Fibroblast of mammary gland (primary cell): ENCODE measurements around the gene ARHGAP28.
A peak's percentile ranks its signal among the peaks of the same experiment; 100 is the strongest.

ENCODE experiments used
- DNase-seq: peaks from one replicate; pipeline ENCODE4 v3.0.0-alpha.2; 2010; ENCODE audit warnings: low read depth
- H3K4me3 ChIP-seq: 2 replicates; pipeline ENCODE4 v1.5.1; 2011; ENCODE audit warnings: low read depth, mild to moderate bottlenecking, low read length, moderate library complexity; ENCODE audit not compliant: control insufficient read depth
- TF ChIP-seq, protein P1 (sequence below): conservative IDR thresholded peaks from 2 replicates; pipeline ENCODE4 v1.5.1; 2011; ENCODE audit warnings: low read depth, low read length, inconsistent platforms; ENCODE audit not compliant: control insufficient read depth, insufficient read depth

The ARHGAP28 gene

DNA sequence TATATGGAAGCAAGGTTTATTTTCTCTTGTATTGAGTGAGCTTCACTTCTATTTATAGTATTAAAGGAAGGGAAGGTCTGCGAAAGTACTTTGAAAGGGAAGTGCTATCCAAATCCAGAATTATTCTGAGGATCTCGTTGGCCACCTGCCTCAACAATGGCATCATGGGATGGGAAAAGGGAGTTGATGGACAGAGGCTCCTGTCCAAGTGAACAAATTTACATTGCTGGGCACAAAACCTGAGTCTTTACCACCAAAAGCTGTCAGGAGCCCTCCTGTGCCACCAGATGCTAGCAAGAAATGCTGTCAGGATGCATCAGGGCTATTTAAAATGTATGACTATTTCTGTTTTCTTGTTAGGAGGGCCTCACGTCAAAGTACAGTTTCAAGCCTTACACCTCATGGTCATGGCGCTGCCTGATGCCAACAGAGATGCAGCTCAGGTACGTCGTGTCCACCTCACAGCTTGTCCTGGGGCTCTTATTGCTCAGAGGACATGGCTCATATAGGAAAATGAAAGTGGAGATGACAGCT is 157.3 kb downstream of the ARHGAP28 start:
- TF ChIP-seq, protein P1, sequence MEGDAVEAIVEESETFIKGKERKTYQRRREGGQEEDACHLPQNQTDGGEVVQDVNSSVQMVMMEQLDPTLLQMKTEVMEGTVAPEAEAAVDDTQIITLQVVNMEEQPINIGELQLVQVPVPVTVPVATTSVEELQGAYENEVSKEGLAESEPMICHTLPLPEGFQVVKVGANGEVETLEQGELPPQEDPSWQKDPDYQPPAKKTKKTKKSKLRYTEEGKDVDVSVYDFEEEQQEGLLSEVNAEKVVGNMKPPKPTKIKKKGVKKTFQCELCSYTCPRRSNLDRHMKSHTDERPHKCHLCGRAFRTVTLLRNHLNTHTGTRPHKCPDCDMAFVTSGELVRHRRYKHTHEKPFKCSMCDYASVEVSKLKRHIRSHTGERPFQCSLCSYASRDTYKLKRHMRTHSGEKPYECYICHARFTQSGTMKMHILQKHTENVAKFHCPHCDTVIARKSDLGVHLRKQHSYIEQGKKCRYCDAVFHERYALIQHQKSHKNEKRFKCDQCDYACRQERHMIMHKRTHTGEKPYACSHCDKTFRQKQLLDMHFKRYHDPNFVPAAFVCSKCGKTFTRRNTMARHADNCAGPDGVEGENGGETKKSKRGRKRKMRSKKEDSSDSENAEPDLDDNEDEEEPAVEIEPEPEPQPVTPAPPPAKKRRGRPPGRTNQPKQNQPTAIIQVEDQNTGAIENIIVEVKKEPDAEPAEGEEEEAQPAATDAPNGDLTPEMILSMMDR = no peak
- no peak for DNase-seq
- H3K4me3 ChIP-seq = no peak overlapping the region

DNA sequence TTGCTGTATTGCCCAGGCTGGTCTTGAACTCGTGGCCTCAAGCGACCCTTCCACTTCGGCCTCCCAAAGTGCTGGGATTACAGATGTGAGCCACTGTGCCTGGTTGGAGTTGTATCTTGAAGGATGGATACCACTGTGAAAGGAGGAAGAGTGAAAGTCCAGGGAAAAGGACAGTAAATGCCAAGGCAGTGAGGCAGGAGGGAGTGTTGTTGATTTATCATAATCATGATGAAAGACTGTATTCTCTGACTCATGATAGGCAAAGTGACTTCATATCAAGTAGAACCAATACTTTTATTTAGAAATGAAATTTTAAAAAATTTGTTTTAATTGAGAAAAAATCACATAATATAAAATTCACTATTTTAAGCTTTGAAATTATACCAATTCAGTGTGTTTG is 162.3 kb downstream of the ARHGAP28 start:
- TF ChIP-seq, protein P1 = no peak
- H3K4me3 ChIP-seq = no peak overlapping the region
- peak; percentile 26 for DNase-seq

- TF ChIP-seq, protein P1 = no peak
- no peak for DNase-seq
- no peak overlapping the region for H3K4me3 ChIP-seq
Measured at GRCh38 chr18:6901286-6901926, 171.9 kb downstream of the ARHGAP28 start.

DNA sequence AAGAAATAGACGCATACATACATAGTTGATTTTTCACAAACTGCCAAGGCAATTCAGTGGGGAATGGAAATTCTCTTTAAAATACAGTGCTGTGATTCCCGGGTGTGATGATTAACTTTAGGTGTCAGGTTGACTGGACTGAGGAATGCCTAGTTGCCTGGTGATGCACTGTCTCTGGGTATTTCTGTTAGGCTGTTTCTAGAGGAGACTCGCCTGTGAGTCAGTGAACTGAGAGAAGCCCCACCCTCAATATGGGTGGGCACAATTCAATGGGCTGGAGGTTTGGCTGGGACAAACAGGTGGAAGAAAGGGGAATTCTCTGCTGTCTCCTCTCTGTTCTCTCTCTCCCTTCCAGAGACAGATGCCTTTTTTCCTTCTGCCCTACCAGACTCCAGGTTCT is 187.6 kb downstream of the ARHGAP28 start:
- TF ChIP-seq, protein P1 = no peak

GRCh38 chr18:6920099-6920955 is 190.8 kb downstream of the ARHGAP28 start:
- no peak overlapping the region for H3K4me3 ChIP-seq
- peak; percentile 77 for DNase-seq
- TF ChIP-seq, protein P1 = peak; percentile 98

More for the DNA sequence above, 187.6 kb downstream of the ARHGAP28 start:
- H3K4me3 ChIP-seq = no peak overlapping the region
- DNase-seq = peak; percentile 18

DNA sequence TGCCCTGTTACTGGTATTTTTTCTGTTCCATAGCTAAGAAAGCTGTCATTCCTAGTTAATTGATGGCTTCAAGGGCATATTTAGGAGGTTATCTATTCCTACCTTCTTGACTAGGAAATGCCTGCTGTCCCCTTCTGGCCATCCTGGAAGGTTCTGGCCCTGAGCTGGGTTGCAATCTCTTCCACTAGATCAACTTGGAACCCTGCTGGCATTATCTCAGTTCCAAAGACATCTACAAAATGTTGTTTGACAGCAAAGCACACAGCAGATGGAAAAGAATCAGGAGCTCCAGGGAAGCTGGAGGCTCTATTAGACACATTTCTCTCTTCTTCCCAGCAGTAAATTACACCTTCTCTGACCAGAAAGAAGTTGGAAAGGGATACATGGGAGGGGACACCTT is 192.1 kb downstream of the ARHGAP28 start:
- TF ChIP-seq, protein P1 = no peak
- H3K4me3 ChIP-seq = no peak overlapping the region
- no peak for DNase-seq
